Stomach (tissue), 4 donors: ENCODE results near the gene MRM3.

Experiments used
- CTCF ChIP-seq, 7 experiments: fragments of 450-650 bp in 4 of 7; fragments of 200-600 bp in 3 of 7; sonication (generic) in 3 of 7; IDR thresholded peaks; one replicate each; pipeline ENCODE4 v1.5.1; 2016 to 2019; ENCODE audit warnings: antibody characterized with exemption in 7 of 7, control low read depth in 2 of 7, mild to moderate bottlenecking in 1 of 7
- EP300 ChIP-seq: sonication (generic); formaldehyde crosslinking; IDR thresholded peaks from one replicate; pipeline ENCODE4 v1.6.1; 2017; ENCODE audit warnings: antibody characterized with exemption
- POLR2A ChIP-seq, 4 donors: fragments of 450-650 bp; IDR thresholded peaks; one replicate each; pipeline ENCODE4 v1.6.1; 2016; ENCODE audit warnings: antibody characterized with exemption in 4 of 4, control low read depth in 2 of 4, mild to moderate bottlenecking in 1 of 4, moderate library complexity in 1 of 4
- POLR2AphosphoS5 ChIP-seq, 3 donors: sonication (generic); formaldehyde crosslinking; IDR thresholded peaks; one replicate each; pipeline ENCODE4 v1.6.1; 2016; ENCODE audit warnings: antibody characterized with exemption in 3 of 3

DNA sequence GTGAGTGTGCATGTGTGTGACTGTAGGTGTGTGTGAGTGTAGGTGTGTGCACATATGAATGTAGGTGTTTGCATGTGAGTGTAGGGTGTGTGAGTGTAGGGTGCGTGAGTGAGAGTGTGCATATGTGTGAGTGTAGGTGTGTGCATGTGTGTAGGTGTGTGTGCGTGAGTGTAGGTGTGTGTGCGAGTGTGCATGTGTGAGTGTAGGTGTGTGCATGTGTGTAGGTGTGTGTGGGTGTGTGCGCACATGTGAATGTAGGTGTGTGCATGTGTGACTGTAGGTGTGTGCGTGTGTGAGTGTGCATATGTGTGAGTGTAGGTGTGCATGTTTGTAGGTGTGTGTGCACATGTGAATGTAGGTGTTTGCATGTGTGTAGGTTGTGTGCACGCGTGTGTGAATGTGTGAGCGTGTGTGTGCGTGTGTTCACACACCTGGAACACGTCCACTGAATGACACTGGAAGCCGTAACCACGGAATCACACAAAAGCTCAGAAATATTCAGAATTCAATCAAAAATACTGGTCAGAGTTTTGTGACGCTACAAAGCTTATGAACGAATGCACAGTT, 30.6 kb downstream of the MRM3 start:
- TF ChIP-seq CTCF (IDR thresholded peaks at IDR 0.05) (no peak), POLR2A (IDR thresholded peaks at IDR 0.05) (no peak), EP300 (no peak), POLR2AphosphoS5 (IDR thresholded peaks at IDR 0.05) (no peak)
